HG03095 (cell line): ENCODE measurements around the gene CLCN7.

Experiments used
- ATAC-seq: cut with Tn5 transposase; IDR thresholded peaks from one replicate; pipeline ENCODE4 v1.9.1; 2021; ENCODE audit warnings: moderate library complexity; ENCODE audit not compliant: unreplicated experiment

CLCN7 gene

GRCh38 chr16:1465567-1465915, 9.3 kb downstream of the CLCN7 start:
- no peak for ATAC-seq

- no peak for ATAC-seq
Measured at GRCh38 chr16:1464894-1465566, 9.8 kb downstream of the CLCN7 start.

GRCh38 chr16:1464196-1464893, 10.5 kb downstream of the CLCN7 start:
- ATAC-seq, result no peak

- ATAC-seq, result no peak
Measured at GRCh38 chr16:1461146-1461545, 13.7 kb downstream of the CLCN7 start.

DNA sequence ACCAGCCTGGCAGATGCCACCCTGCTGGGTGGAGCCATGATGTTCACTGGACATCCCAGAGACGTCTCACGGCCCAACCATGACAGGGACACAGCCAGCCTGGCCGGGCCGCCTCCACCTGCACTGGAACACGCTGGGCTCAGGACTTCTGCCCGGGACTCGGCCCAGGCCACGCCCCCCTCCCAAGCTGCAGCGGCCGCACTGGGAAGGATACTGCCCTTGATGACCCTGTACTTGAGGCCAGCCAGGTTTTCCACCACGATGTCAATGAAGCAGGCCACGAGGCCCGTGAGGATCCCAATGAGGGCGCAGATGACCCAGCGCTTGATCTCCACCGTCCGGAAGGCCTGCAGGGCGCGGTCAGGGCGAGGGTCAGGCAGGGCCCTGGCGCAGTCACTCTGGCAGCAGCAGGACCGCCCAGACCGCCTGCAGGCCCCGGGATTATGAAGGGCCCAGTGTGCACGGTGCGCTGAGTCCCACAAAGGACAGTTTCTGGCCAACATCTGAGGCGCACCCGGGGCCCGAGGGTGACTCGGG, 14.2 kb downstream of the CLCN7 start:
- ATAC-seq, result no peak

GRCh38 chr16:1459967-1460366, 14.9 kb downstream of the CLCN7 start:
- no peak for ATAC-seq

GRCh38 chr16:1458977-1459341, 15.9 kb downstream of the CLCN7 start:
- ATAC-seq, result no peak

GRCh38 chr16:1458336-1458976, 16.4 kb downstream of the CLCN7 start:
- ATAC-seq, result no peak

- no peak for ATAC-seq
Measured at GRCh38 chr16:1457489-1458245, 17.2 kb downstream of the CLCN7 start.

DNA sequence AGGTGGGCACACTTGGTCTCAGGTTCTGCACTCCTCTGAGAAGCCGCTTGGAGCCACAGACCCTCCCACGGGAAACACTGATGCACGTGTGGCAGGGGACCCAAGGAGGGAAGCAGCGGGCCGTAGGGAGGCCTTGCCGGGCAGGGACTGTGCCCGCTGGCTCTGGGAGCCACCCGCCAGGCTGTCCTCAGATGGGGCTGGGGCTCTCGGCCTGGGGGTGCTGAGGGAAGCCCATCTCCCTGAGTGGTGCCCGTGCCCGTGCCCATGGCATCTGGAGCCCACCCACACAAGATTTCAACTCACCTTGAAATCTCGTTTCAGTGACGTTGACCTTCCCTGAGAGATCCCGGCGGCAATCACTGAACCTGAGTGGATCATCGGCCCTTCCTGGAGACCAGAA, 17.9 kb downstream of the CLCN7 start:
- ATAC-seq, result no peak

- ATAC-seq, result no peak
Measured at GRCh38 chr16:1455190-1456171, 19.3 kb downstream of the CLCN7 start.

GRCh38 chr16:1454561-1454960, 20.3 kb downstream of the CLCN7 start:
- no peak for ATAC-seq

GRCh38 chr16:1453316-1453715, 21.5 kb downstream of the CLCN7 start:
- ATAC-seq, result no peak

GRCh38 chr16:1452530-1452929, 22.3 kb downstream of the CLCN7 start:
- no peak for ATAC-seq

GRCh38 chr16:1451702-1452392, 23.0 kb downstream of the CLCN7 start:
- ATAC-seq, result no peak

- no peak for ATAC-seq
Measured at GRCh38 chr16:1450841-1451240, 24.0 kb downstream of the CLCN7 start.

- no peak for ATAC-seq
Measured at GRCh38 chr16:1450218-1450617, 24.6 kb downstream of the CLCN7 start.

DNA sequence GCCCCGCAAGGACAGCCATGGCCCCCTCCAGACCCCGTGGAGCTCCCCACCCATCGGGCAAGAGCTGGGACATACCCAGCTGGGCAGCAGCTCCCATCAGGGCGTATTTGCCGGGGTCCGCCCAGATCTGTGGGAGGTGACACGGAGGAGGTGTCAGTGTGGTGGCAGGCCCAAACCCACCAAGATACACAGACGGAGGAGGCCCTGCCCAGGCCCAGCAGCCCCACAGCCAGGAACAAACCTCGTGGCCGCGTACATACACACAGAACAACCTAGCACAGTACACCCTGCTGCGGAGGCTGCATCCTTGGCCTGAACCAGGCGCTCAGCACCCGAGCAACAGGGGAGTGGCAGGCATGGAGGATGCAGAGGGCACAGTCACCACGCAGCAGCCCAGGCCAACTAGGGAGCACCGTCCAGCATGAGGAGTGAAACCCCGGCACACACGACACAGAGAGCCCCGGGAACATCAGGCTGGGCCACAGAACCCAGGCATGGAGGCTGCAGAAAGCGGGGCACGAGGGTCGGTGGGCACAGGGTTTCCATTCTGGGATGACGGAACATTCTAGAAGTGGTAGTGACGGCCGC, 25.5 kb downstream of the CLCN7 start:
- no peak for ATAC-seq

DNA sequence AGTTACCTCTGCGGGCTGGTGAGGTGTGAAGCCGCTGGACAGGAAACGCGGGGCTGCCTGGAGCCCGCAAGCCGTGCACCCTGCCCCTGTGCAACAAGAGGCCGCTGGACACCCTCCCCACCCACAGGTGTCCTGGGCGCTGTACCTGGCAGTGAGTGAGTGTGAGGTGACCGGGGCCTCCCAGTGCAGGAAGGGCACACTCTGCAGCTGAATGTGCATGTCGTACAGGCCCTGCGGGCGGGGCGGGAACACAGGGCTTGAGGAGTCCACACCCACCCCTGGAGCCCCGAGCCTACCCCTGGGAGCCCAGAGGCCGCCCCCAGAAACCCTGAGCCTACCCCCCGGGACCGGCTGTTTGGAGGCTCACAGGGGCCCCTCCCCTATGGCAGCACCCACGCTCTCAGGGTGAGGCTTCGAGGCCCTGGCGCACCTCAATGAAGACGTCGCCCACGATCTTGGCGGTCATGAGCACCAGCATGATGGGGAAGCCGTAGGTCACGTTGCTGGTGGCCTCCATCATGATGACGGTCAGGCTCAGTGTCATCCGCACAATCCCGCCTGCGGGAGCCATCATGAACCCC, 26.2 kb downstream of the CLCN7 start:
- ATAC-seq, result no peak
